Caco-2 (cell line): ENCODE results near the gene SH3BP2. TPM values are rescaled to one million over a fixed set of nuclear protein-coding genes. Genes with fewer than 3 reads are reported as not detected.

Experiments used
- BruUV-seq: library from RNA; stranded (reverse); fragments of 400-500 nt; replicated peaks from 2 replicates; lab custom pipeline; 2021; lab: Mats Ljungman, UMichigan
- CTCF ChIA-PET: fragments of 300-600 bp; sonication (Branson Sonifier 250); formaldehyde crosslinking; loops from one replicate; lab custom pipeline; 2022; ENCODE audit warnings: antibody characterized with exemption; lab: Charles Lee
- POLR2A ChIA-PET: fragments of 300-600 bp; sonication (Branson Sonifier 250); formaldehyde crosslinking; loops from one replicate; lab custom pipeline; 2022; ENCODE audit warnings: antibody characterized with exemption; lab: Charles Lee
- DNase-seq, 2 experiments: peaks; one replicate each; pipeline versions ENCODE4 v3.0.0 to v3.0.0-alpha.2; 2020 to 2022
- H3K27me3 ChIP-seq: replicated peaks from 2 replicates; pipeline ENCODE4 v1.6.0; 2011; ENCODE audit warnings: low read length; ENCODE audit not compliant: control insufficient read depth, insufficient read depth
- H3K36me3 ChIP-seq: 2 replicates; pipeline ENCODE4 v1.5.1; 2011; ENCODE audit warnings: low read length; ENCODE audit not compliant: control insufficient read depth, insufficient read depth
- H3K4me1 ChIP-seq: fragments of 250-450 bp; sonication (Bioruptor Pico); 2 replicates; pipeline ENCODE4 v1.5.1; 2020; ENCODE audit warnings: mild to moderate bottlenecking
- H3K4me3 ChIP-seq: 2 replicates; pipeline ENCODE4 v1.5.1; 2011; ENCODE audit warnings: low read depth, mild to moderate bottlenecking, control low read depth, low read length
- H3K9me3 ChIP-seq: fragments of 250-450 bp; sonication (Bioruptor Pico); 2 replicates; pipeline ENCODE4 v1.5.1; 2020; ENCODE audit warnings: mild to moderate bottlenecking, moderate library complexity
- H3K27ac Mint-ChIP-seq: one replicate; pipeline ENCODE4 v1.8.0; 2022; ENCODE audit warnings: mixed read lengths; ENCODE audit not compliant: unreplicated experiment
- H3K27me3 Mint-ChIP-seq: one replicate; pipeline ENCODE4 v1.8.0; 2022; ENCODE audit warnings: mixed read lengths; ENCODE audit not compliant: insufficient read depth, unreplicated experiment
- H3K36me3 Mint-ChIP-seq: one replicate; pipeline ENCODE4 v1.8.0; 2022; ENCODE audit warnings: mild to moderate bottlenecking, mixed read lengths; ENCODE audit not compliant: insufficient read depth, unreplicated experiment
- H3K4me1 Mint-ChIP-seq: one replicate; pipeline ENCODE4 v1.8.0; 2022; ENCODE audit warnings: low read depth, mixed read lengths; ENCODE audit not compliant: unreplicated experiment
- H3K4me3 Mint-ChIP-seq: one replicate; pipeline ENCODE4 v1.8.0; 2022; ENCODE audit warnings: mild to moderate bottlenecking, moderate library complexity, mixed read lengths; ENCODE audit not compliant: unreplicated experiment
- H3K9me3 Mint-ChIP-seq: one replicate; pipeline ENCODE4 v1.8.0; 2022; ENCODE audit warnings: mixed read lengths; ENCODE audit not compliant: unreplicated experiment
- CTCF ChIP-seq, 2 experiments: fragments of 200-600 bp in 1 of 2; IDR thresholded peaks; 1 replicate in 1 of 2; 2 replicates in 1 of 2; pipeline versions ENCODE4 v1.5.1 to v1.8.0; 2011 to 2022; ENCODE audit warnings: antibody characterized with exemption in 1 of 2, control low read depth in 1 of 2, inconsistent platforms in 1 of 2, low read depth in 1 of 2, low read length in 1 of 2, mild to moderate bottlenecking in 1 of 2, moderate library complexity in 1 of 2; ENCODE audit not compliant: insufficient read depth in 1 of 2, severe bottlenecking in 1 of 2, unreplicated experiment in 1 of 2
- intact Hi-C: fragments of 100-400 bp; cut with micrococcal nuclease; formaldehyde crosslinking; loops from one replicate; pipeline ENCODE4 v1.10.0; 2022; ENCODE audit not compliant: unreplicated experiment
- total RNA-seq: library from RNA; stranded (reverse); gene quantifications from 2 replicates; pipeline ENCODE4 v1.2.3, GENCODE V29; 2022

The SH3BP2 gene
- total RNA-seq, 1 experiment from 2014 or later = 44.4 TPM

GRCh38 chr4:2886622-2887021 lies 93.7 kb downstream of the SH3BP2 start:
- no peaks in the 10 kb centered on the region for H3K4me1 ChIP-seq
- BruUV-seq = no TSS peak
- intact Hi-C loops = no loop called here
- no peak for DNase-seq
- H3K4me3 ChIP-seq = no peak overlapping the region
- ChIA-PET CTCF (no interaction called here), POLR2A (no interaction called here)
- H3K27me3 ChIP-seq = no peaks in the 10 kb centered on the region
- H3K4me1 Mint-ChIP-seq = peaks cover 12% of the 10 kb centered on the region
- no peak overlapping the region for H3K27ac Mint-ChIP-seq
- H3K4me3 Mint-ChIP-seq = no peak overlapping the region
- no peaks in the 10 kb centered on the region for H3K36me3 ChIP-seq
- TF ChIP-seq CTCF (IDR thresholded peaks at IDR 0.05; ENCODE audit: insufficient read depth in 1 of 2, low read depth in 1 of 2, low read length in 1 of 2, severe bottlenecking in 1 of 2, unreplicated experiment in 1 of 2) = no peak
- H3K36me3 Mint-ChIP-seq = peaks cover 42% of the 10 kb centered on the region
- no peaks in the 10 kb centered on the region for H3K9me3 Mint-ChIP-seq
- no peaks in the 10 kb centered on the region for H3K27me3 Mint-ChIP-seq
- H3K9me3 ChIP-seq = no peaks in the 10 kb centered on the region

GRCh38 chr4:2887343-2887742 lies 94.5 kb downstream of the SH3BP2 start:
- H3K36me3 Mint-ChIP-seq = peaks cover 49% of the 10 kb centered on the region

GRCh38 chr4:2888886-2889285 lies 96.0 kb downstream of the SH3BP2 start:
- Histone ChIP-seq H3K36me3 (no peaks in the 10 kb centered on the region), H3K9me3 (no peaks in the 10 kb centered on the region), H3K27me3 (no peaks in the 10 kb centered on the region), H3K4me3 (no peak overlapping the region), H3K4me1 (no peaks in the 10 kb centered on the region)
- no TSS peak for BruUV-seq
- Mint-ChIP-seq H3K9me3 (no peaks in the 10 kb centered on the region), H3K27me3 (no peaks in the 10 kb centered on the region), H3K27ac (no peak overlapping the region), H3K4me1 (peaks cover 12% of the 10 kb centered on the region), H3K4me3 (no peak overlapping the region), H3K36me3 (peaks cover 52% of the 10 kb centered on the region)
- CTCF ChIA-PET = no interaction called here
- no peak for DNase-seq
- intact Hi-C loops = no loop called here
- POLR2A ChIA-PET = no interaction called here
- TF ChIP-seq CTCF (IDR thresholded peaks at IDR 0.05; ENCODE audit: insufficient read depth in 1 of 2, low read depth in 1 of 2, low read length in 1 of 2, severe bottlenecking in 1 of 2, unreplicated experiment in 1 of 2) = no peak

More at GRCh38 chr4:2887343-2887742, 94.5 kb downstream of the SH3BP2 start:
- ChIA-PET POLR2A (no interaction called here), CTCF (no interaction called here)
- Histone ChIP-seq H3K4me1 (no peaks in the 10 kb centered on the region), H3K36me3 (no peaks in the 10 kb centered on the region), H3K27me3 (no peaks in the 10 kb centered on the region), H3K4me3 (no peak overlapping the region), H3K9me3 (no peaks in the 10 kb centered on the region)
- Mint-ChIP-seq H3K4me1 (peaks cover 12% of the 10 kb centered on the region), H3K27me3 (no peaks in the 10 kb centered on the region), H3K27ac (no peak overlapping the region), H3K9me3 (no peaks in the 10 kb centered on the region), H3K4me3 (no peak overlapping the region)
- no peak for DNase-seq
- BruUV-seq = no TSS peak
- TF ChIP-seq CTCF (IDR thresholded peaks at IDR 0.05; ENCODE audit: insufficient read depth in 1 of 2, low read depth in 1 of 2, low read length in 1 of 2, severe bottlenecking in 1 of 2, unreplicated experiment in 1 of 2) = no peak
- intact Hi-C loops = no loop called here

Other genes starting within 250 kb of the SH3BP2 start
- gene TNIP2, start 36.7 kb upstream of the SH3BP2 start, total RNA-seq = 35.8 and 36.3 TPM in 2 replicates
- 222 and 242 TPM in 2 replicates for gene ADD1, start 50.8 kb downstream of the SH3BP2 start, total RNA-seq
- gene NOP14, start 170.3 kb downstream of the SH3BP2 start, total RNA-seq = 55.2 and 60.5 TPM in 2 replicates
- 6.8 and 7.1 TPM in 2 replicates for gene GRK4, start 170.5 kb downstream of the SH3BP2 start, total RNA-seq